ENCODE data around the gene CHCHD3. TPM values are rescaled to one million over a fixed set of nuclear protein-coding genes. Genes with fewer than 3 reads are reported as not detected.

CHCHD3 gene
- total RNA-seq, 1 experiment from 2014 or later = 138 TPM

GRCh38 chr7:132757783-132758182 lies 324.1 kb downstream of the CHCHD3 start:
- no peak for DNase-seq (ENCODE audit: extremely low read depth, low read depth)

DNA sequence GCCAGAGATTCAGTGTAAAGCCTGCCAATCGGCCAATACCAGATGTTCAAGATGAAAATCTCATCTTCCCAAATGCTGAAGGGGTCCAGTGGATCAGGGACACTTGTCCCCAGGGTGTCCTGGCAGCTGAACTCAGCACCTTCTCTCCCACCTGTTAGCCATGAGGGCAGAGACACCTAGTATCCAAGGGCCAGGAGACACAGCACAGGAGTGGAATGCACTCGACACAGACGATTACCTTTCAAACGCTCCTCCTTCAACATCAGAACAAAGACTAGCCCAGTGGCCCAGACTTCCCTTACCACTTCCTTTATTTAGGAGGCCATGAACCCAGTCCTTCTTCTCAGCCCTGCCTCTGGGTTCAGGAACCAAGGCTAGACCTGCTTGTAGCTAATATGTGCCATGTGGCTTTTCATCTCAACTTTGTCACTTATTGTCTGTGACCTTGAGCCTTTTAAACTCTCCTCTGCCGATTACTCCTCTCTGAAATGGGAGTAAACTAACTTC lies 325.4 kb downstream of the CHCHD3 start:
- DNase-seq (ENCODE audit: extremely low read depth, low read depth) = no peak

DNA sequence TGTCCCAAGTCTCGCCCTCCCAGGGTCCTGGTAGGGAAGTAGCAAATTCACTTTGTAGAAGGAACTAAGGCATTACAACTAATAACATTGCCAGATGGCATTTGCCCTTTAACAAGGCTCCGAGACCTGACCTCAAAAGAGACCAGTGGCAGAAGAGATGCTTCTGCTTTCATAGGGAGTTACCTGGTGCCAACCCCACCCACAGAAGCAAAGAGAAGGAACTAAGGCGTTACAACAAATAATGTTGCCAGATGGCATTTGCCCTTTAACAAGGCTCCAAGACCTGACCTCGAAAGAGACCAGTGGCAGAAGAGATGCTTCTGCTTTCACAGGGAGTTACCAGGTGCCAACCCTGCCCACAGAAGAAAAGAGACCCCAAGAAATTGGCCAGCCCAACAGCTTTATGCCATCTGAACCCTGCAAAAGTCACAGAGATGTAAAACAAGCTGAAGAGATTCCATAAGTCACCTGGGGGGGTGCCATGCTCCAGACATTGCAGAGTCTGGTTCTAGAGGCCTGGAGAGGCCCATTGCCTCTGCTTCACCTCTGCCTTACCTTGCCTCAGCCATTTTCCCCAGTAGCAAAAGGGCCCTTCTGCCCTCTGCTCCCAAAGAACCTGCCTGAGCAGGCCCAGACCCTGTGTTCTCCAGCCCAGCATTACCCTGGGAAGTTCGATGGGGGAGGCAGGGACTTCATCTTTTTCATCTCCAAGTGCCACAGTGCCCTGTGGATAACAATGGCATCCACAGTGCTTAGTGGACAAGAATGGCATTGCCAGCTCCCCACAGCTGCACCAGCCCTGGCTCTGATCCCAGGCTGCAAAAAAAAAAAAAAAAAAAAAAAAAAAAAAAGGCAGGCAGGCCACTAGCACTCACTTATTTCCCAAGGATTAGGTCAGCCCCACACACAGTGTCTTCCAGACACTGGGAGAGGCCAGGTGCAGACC lies 326.1 kb downstream of the CHCHD3 start:
- DNase-seq (ENCODE audit: extremely low read depth, low read depth) = no peak

DNA sequence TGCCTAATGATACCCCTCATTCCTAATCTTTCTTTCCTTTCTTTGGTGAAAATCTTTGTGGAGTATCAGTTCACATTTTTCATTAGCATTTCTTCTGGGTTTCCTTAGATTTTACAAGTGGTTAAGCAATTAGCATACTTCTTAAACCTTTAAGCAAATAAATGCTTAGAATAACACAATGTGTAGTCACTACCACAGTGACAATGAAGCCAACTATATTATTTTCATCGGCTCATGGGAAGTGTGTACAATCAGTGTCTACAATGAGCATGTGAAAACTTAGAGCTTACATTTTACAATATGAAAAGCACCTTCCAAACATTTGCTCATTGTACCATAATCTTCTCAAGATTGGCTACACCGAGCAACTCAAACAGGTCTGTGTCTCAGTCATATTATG lies 329.5 kb downstream of the CHCHD3 start:
- no peak for DNase-seq (ENCODE audit: extremely low read depth, low read depth)

GRCh38 chr7:132751244-132751647 lies 330.6 kb downstream of the CHCHD3 start:
- DNase-seq (ENCODE audit: extremely low read depth, low read depth) = no peak

- DNase-seq (ENCODE audit: extremely low read depth, low read depth) = no peak
Observed at GRCh38 chr7:132750530-132751217, 331.2 kb downstream of the CHCHD3 start.

GRCh38 chr7:132750096-132750495 lies 331.8 kb downstream of the CHCHD3 start:
- no peak for DNase-seq (ENCODE audit: extremely low read depth, low read depth)

DNA sequence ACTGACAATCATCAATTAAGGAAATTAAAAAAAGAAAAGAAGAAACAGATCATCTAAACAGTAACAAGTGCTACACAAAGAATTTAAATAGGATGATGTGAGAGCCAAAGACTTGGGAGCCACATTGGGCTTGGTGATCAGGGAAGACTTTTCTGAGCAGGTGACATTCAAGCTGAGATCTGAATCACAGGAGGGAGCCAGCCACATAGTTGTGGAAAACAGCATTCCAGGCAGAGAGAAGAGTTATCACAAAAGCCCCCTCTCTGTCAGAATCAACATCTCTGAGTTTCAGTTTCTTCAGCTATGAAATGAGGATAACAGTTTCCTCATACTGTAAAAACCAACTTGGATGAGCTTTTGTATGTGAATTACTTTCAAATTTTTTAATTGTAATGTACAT lies 336.4 kb downstream of the CHCHD3 start:
- no peak for DNase-seq (ENCODE audit: extremely low read depth, low read depth)

DNA sequence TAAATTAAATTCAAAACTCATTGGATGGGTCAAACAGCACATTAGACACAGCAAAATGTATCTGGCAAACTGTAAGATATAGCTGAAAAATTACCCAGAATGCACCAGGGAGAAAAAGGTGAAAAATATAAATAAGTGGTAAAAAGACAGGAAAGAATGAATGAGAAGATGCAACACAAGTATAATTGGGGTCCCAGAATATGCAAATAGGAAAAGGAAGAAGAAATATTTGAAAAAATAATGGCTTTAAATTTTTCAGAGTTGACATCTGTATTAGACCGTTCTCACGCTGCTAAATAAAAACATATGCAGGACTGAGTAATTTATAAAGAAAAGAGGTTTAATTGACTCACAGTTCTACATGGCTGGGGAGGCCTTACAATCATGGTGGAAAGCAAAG lies 337.9 kb downstream of the CHCHD3 start:
- DNase-seq (ENCODE audit: extremely low read depth, low read depth) = no peak

- no peak for DNase-seq (ENCODE audit: extremely low read depth, low read depth)
Observed at GRCh38 chr7:132742189-132742612, 339.7 kb downstream of the CHCHD3 start.

DNA sequence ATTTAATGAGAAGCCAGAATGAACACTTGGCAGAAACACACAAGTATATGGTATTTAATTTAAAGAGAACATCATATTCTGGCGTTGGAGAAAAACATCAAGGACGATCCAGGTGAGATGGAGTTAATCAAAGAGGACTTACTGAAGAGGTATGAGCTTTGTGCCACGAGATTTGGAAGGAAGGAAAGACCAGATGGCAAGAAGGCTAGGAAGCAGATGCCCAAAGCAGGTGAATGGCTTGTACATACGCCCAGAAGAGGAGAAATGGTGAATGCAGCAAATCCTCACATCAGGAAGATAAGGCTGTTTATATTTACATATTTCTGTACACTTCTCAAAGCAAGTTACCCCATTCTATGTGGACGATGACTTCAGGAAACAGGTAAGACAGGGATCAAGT lies 341.7 kb downstream of the CHCHD3 start:
- no peak for DNase-seq (ENCODE audit: extremely low read depth, low read depth)

DNA sequence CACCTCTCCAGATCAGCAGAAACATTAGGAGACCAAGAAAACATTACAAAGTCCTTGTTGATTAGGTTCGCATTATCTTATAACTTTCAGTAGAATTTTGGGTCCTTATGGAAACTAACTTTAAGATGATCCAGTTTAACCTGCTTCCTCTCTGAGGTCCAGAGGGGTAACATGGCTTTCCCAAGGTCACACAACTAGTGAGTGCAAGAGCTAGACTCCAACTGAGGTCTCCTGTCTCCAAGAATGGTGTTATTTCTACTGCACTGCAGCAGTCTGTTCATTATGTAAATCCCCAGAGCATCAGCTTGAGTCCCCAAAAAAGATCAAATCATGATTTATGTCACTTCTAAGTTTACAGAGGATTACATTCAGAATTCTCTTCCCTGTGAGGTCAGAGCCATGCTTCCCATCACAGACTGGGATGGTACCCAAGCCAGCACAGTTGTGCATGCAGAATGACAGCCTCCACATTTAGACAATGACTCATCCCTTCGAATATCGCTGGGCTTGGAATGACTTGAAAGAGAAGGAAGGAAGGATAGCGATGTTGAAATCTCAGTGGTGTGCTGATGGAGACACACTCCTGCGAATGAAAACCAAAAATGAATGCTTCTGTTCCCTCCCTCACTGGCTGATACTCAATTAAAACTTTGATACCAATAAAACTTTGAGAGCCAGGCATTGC lies 342.5 kb downstream of the CHCHD3 start:
- peak; percentile 5 for DNase-seq (ENCODE audit: extremely low read depth, low read depth)

GRCh38 chr7:132738254-132738653 lies 343.6 kb downstream of the CHCHD3 start:
- no peak for DNase-seq (ENCODE audit: extremely low read depth, low read depth)

GRCh38 chr7:132735476-132735875 lies 346.4 kb downstream of the CHCHD3 start:
- DNase-seq (ENCODE audit: extremely low read depth, low read depth) = no peak

Small RNA genes within 50 kb of the gene (small RNA-seq; reads per million reads assigned to genes)
- gene RF00218 = 0 to 0.10 reads per million in 2 experiments
- gene RNU6-92P = 0 reads per million in 2 experiments

Other genes with a start within 250 kb of the CHCHD3 start
- gene EXOC4, start 171.0 kb upstream of the CHCHD3 start, total RNA-seq (2014; rRNA removed; shearing (Covaris generic)) = 77.0 and 78.0 TPM in 2 replicates

Measured in NCI-H460 (cell line).